Measurements from ENCODE around the gene TRIM2. TPM values are rescaled to one million over a fixed set of nuclear protein-coding genes. Genes with fewer than 3 reads are reported as not detected.

Gene TRIM2
- total RNA-seq, 1 donor from 2014 or later: 20.2 TPM

- Histone ChIP-seq H3K4me3 (no peak overlapping the region), H3K4me1 (peaks cover 15% of the 10 kb centered on the region), H3K9me3 (replicated peaks) (peaks cover 11% of the 10 kb centered on the region), H3K27ac (replicated peaks) (no peak overlapping the region), H3K36me3 (no peaks in the 10 kb centered on the region), H3K27me3 (ENCODE audit: low read depth) (no peaks in the 10 kb centered on the region)
- no peak for TF ChIP-seq CTCF (IDR thresholded peaks at IDR 0.05; ENCODE audit: borderline replicate concordance)
- no peak for DNase-seq
- intact Hi-C loops (cut with micrococcal nuclease): no loop called here
Observed at GRCh38 chr4:153257151-153257620, 52.9 kb downstream of the TRIM2 start.

GRCh38 chr4:153257991-153258390 lies 53.7 kb downstream of the TRIM2 start:
- DNase-seq: no peak
- Histone ChIP-seq H3K27me3 (ENCODE audit: low read depth) (no peaks in the 10 kb centered on the region), H3K36me3 (no peaks in the 10 kb centered on the region), H3K4me3 (no peak overlapping the region), H3K4me1 (peaks cover 15% of the 10 kb centered on the region), H3K27ac (replicated peaks) (no peak overlapping the region), H3K9me3 (replicated peaks) (peaks cover 14% of the 10 kb centered on the region)
- no peak for TF ChIP-seq CTCF (IDR thresholded peaks at IDR 0.05; ENCODE audit: borderline replicate concordance)
- intact Hi-C loops (cut with micrococcal nuclease): no loop called here

GRCh38 chr4:153258750-153259149 lies 54.5 kb downstream of the TRIM2 start:
- intact Hi-C loops (cut with micrococcal nuclease): no loop called here
- Histone ChIP-seq H3K9me3 (replicated peaks) (peaks cover 14% of the 10 kb centered on the region), H3K27me3 (ENCODE audit: low read depth) (no peaks in the 10 kb centered on the region), H3K4me1 (peaks cover 15% of the 10 kb centered on the region), H3K4me3 (no peak overlapping the region), H3K27ac (replicated peaks) (no peak overlapping the region), H3K36me3 (no peaks in the 10 kb centered on the region)
- no peak for DNase-seq
- TF ChIP-seq CTCF (IDR thresholded peaks at IDR 0.05; ENCODE audit: borderline replicate concordance): no peak

GRCh38 chr4:153259661-153260060 lies 55.4 kb downstream of the TRIM2 start:
- H3K27me3 ChIP-seq (ENCODE audit: low read depth): no peaks in the 10 kb centered on the region
- H3K9me3 ChIP-seq (replicated peaks): peaks cover 14% of the 10 kb centered on the region
- no peak for TF ChIP-seq CTCF (IDR thresholded peaks at IDR 0.05; ENCODE audit: borderline replicate concordance)
- H3K27ac ChIP-seq (replicated peaks): no peak overlapping the region
- H3K4me3 ChIP-seq: no peak overlapping the region
- H3K36me3 ChIP-seq: no peaks in the 10 kb centered on the region
- intact Hi-C loops (cut with micrococcal nuclease): no loop called here
- peaks cover 15% of the 10 kb centered on the region for H3K4me1 ChIP-seq
- DNase-seq: no peak

- Histone ChIP-seq H3K9me3 (replicated peaks) (peaks cover 14% of the 10 kb centered on the region), H3K27ac (replicated peaks) (no peak overlapping the region), H3K4me3 (no peak overlapping the region), H3K4me1 (peaks cover 15% of the 10 kb centered on the region), H3K27me3 (ENCODE audit: low read depth) (no peaks in the 10 kb centered on the region), H3K36me3 (no peaks in the 10 kb centered on the region)
- no peak for TF ChIP-seq CTCF (IDR thresholded peaks at IDR 0.05; ENCODE audit: borderline replicate concordance)
- DNase-seq: no peak
- intact Hi-C loops (cut with micrococcal nuclease): no loop called here
Observed at GRCh38 chr4:153260132-153260531, 55.9 kb downstream of the TRIM2 start.
